Measurements from ENCODE around the gene SHQ1.
"Not testable (repeated sequence)": the region's sequence is repeated elsewhere in the genome, so short reads cannot be mapped to it uniquely, and the experiment has no call there.

Gene SHQ1

DNA sequence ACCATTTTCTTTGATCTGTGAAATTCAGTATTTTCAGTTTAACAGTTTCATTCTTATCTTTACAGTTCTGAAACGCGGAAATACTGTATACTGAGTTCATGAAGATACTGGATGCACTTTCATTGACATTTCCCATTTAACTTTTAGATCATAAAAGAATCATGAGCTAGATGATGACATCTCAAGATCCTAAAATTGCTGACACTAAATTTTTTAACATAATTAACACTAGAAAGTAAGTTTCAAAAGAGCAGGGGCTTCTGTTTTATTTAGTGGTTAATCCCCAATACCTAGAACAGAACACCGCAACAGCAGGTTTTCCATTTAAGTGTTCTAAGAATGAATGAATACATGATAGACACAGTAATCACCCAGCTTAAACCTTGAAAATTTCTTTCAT lies 54.2 kb downstream of the SHQ1 start:
- Histone ChIP-seq H3K9me3 (replicated peaks; ENCODE audit: low read length) (no peaks in the 10 kb centered on the region), H3K27me3 (ENCODE audit: control insufficient read depth, insufficient read depth, low read length) (no peaks in the 10 kb centered on the region), H3K4me1 (ENCODE audit: control insufficient read depth, insufficient read depth, low read length) (no peaks in the 10 kb centered on the region), H3K9ac (ENCODE audit: low read depth, low read length) (no peak overlapping the region), H3K36me3 (ENCODE audit: insufficient read depth, low read length) (peaks cover 10% of the 10 kb centered on the region), H3K4me3 (ENCODE audit: low read length) (no peak overlapping the region), H3K4me2 (ENCODE audit: low read length) (no peak overlapping the region)

DNA sequence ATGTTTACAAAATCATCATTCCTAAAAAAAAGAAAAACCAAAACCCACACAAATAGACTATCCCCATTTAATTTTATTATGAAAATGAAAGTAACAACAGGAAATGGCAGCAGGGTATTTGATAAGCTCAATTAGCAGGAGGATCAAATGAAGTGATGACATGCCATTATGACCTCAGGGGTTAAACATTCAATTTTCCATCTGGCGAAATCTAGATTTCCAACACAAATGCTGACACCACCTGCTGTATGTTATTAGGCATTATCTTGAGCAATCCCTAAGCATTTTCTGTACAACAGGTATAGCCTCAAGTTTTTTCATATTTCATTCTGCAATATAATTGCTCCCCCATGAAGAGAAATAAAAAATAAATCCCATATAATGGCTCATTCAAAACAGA lies 57.1 kb downstream of the SHQ1 start:
- Histone ChIP-seq H3K4me2 (ENCODE audit: low read length) (no peak overlapping the region), H3K9me3 (replicated peaks; ENCODE audit: low read length) (no peaks in the 10 kb centered on the region), H3K36me3 (ENCODE audit: insufficient read depth, low read length) (peaks cover 9% of the 10 kb centered on the region), H3K9ac (ENCODE audit: low read depth, low read length) (no peak overlapping the region), H3K27me3 (ENCODE audit: control insufficient read depth, insufficient read depth, low read length) (no peaks in the 10 kb centered on the region), H3K4me3 (ENCODE audit: low read length) (no peak overlapping the region), H3K4me1 (ENCODE audit: control insufficient read depth, insufficient read depth, low read length) (no peaks in the 10 kb centered on the region)

DNA sequence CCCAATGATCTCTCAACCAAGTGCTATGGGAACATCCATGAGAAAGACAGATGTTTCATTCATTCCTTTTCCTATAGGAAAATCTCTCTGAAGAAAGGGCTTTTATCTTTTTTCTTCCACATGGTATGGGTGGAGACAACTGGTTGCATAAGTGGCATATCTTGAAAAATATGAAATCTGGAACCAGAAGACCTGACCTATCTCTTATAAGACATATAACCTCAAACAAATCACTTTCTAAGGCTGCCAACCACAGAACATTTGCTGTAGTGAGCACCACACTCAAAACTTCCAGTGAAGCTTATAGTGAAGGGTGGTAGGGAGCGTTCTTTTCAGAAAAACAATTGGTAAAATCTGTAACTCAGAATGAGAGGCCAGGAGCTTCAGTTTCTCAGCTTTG lies 58.5 kb downstream of the SHQ1 start:
- H3K9me3 ChIP-seq (replicated peaks; ENCODE audit: low read length) = no peaks in the 10 kb centered on the region
- H3K9ac ChIP-seq (ENCODE audit: low read depth, low read length) = no peak overlapping the region
- H3K4me1 ChIP-seq (ENCODE audit: control insufficient read depth, insufficient read depth, low read length) = no peaks in the 10 kb centered on the region
- no peak overlapping the region for H3K4me3 ChIP-seq (ENCODE audit: low read length)
- no peak overlapping the region for H3K4me2 ChIP-seq (ENCODE audit: low read length)
- peaks cover 12% of the 10 kb centered on the region for H3K36me3 ChIP-seq (ENCODE audit: insufficient read depth, low read length)
- no peaks in the 10 kb centered on the region for H3K27me3 ChIP-seq (ENCODE audit: control insufficient read depth, insufficient read depth, low read length)

DNA sequence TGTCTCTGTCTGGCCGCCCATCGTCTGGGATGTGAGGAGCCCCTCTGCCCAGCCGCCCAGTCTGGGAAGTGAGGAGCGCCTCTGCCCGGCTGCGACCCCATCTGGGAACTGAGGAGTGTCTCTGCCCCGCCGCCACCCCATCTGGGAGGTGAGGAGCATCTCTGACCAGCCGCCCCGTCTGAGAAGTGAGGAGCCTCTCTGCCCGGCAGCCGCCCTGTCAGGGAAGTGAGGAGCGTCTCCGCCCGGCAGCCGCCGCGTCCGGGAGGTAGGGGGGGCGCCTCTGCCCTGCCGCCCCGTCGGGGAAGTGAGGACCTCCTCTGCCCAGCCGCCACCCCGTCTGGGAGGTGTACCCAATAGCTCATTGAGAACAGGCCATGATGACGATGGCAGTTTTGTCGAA lies 60.0 kb downstream of the SHQ1 start:
- not testable (repeated sequence) for H3K9me3 ChIP-seq (replicated peaks; ENCODE audit: low read length); H3K27me3 ChIP-seq (ENCODE audit: control insufficient read depth, insufficient read depth, low read length); H3K4me2 ChIP-seq (ENCODE audit: low read length); H3K4me3 ChIP-seq (ENCODE audit: low read length); H3K4me1 ChIP-seq (ENCODE audit: control insufficient read depth, insufficient read depth, low read length); H3K9ac ChIP-seq (ENCODE audit: low read depth, low read length)
- peaks cover 17% of the 10 kb centered on the region for H3K36me3 ChIP-seq (ENCODE audit: insufficient read depth, low read length)

DNA sequence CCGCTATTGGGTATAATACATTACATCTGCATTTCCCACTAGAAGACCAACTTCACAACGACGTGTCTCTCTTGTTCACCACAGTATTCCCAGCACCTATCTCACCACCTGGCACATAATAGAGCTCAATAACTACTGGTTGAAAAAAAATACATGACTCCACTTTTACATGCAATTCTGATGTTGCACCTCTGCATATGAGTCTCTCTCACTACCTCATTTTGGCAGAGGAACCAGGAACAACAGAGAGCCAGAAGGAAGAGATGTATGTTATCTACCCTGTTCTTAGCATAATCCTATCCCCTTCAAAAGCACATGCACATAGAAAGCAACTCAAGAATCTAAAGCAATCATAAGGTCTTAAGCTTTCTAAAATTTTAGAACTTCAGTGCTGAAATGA lies 61.6 kb downstream of the SHQ1 start:
- Histone ChIP-seq H3K27me3 (ENCODE audit: control insufficient read depth, insufficient read depth, low read length) (no peaks in the 10 kb centered on the region), H3K4me2 (ENCODE audit: low read length) (no peak overlapping the region), H3K9ac (ENCODE audit: low read depth, low read length) (no peak overlapping the region), H3K4me1 (ENCODE audit: control insufficient read depth, insufficient read depth, low read length) (no peaks in the 10 kb centered on the region), H3K9me3 (replicated peaks; ENCODE audit: low read length) (no peaks in the 10 kb centered on the region), H3K36me3 (ENCODE audit: insufficient read depth, low read length) (peaks cover 15% of the 10 kb centered on the region), H3K4me3 (ENCODE audit: low read length) (no peak overlapping the region)

DNA sequence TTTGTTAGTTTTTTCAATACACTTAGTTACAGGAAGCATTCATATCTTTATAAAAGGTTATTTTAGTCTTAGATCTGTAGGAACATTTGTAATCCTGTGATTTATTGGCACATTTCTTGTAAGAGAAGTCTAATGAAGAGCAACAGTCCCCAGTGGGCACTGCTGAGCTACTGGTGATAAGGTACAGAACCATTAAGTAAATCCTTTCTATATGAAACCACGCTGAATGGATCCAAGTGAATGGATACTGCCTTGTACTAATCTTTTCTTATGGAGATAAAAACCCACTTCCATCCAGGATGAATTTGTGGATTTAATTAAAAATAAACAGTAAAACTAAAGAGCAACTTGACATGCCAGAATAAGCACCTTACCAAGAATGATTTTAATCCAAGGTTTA lies 64.0 kb downstream of the SHQ1 start:
- Histone ChIP-seq H3K4me2 (ENCODE audit: low read length) (no peak overlapping the region), H3K9ac (ENCODE audit: low read depth, low read length) (no peak overlapping the region), H3K4me3 (ENCODE audit: low read length) (no peak overlapping the region)

DNA sequence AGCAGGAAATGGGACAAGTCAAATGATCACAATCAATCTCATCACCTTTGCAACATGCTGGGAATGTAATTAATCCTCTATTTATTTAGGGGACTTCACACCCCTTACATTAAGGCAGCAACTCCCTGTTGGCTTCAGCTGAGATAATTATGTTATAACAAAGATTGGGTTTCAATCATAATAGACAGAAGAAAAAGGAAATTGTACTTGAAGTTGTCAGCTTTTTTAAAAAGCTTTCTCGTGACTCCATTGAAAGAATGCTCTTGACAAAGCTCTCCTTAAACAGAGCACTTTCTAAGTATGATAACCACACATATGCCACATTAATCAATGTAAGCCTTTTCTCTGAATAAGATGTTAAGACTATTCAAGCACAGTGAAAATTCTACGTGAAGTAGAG lies 65.7 kb downstream of the SHQ1 start:
- H3K9ac ChIP-seq (ENCODE audit: low read depth, low read length) = no peak overlapping the region
- H3K9me3 ChIP-seq (replicated peaks; ENCODE audit: low read length) = no peaks in the 10 kb centered on the region
- peaks cover 10% of the 10 kb centered on the region for H3K36me3 ChIP-seq (ENCODE audit: insufficient read depth, low read length)
- H3K4me1 ChIP-seq (ENCODE audit: control insufficient read depth, insufficient read depth, low read length) = no peaks in the 10 kb centered on the region
- H3K4me2 ChIP-seq (ENCODE audit: low read length) = no peak overlapping the region
- H3K4me3 ChIP-seq (ENCODE audit: low read length) = no peak overlapping the region
- H3K27me3 ChIP-seq (ENCODE audit: control insufficient read depth, insufficient read depth, low read length) = no peaks in the 10 kb centered on the region

More for the DNA sequence above, 64.0 kb downstream of the SHQ1 start:
- H3K36me3 ChIP-seq (ENCODE audit: insufficient read depth, low read length) = peaks cover 10% of the 10 kb centered on the region
- no peaks in the 10 kb centered on the region for H3K27me3 ChIP-seq (ENCODE audit: control insufficient read depth, insufficient read depth, low read length)
- H3K9me3 ChIP-seq (replicated peaks; ENCODE audit: low read length) = no peaks in the 10 kb centered on the region
- H3K4me1 ChIP-seq (ENCODE audit: control insufficient read depth, insufficient read depth, low read length) = no peaks in the 10 kb centered on the region

DNA sequence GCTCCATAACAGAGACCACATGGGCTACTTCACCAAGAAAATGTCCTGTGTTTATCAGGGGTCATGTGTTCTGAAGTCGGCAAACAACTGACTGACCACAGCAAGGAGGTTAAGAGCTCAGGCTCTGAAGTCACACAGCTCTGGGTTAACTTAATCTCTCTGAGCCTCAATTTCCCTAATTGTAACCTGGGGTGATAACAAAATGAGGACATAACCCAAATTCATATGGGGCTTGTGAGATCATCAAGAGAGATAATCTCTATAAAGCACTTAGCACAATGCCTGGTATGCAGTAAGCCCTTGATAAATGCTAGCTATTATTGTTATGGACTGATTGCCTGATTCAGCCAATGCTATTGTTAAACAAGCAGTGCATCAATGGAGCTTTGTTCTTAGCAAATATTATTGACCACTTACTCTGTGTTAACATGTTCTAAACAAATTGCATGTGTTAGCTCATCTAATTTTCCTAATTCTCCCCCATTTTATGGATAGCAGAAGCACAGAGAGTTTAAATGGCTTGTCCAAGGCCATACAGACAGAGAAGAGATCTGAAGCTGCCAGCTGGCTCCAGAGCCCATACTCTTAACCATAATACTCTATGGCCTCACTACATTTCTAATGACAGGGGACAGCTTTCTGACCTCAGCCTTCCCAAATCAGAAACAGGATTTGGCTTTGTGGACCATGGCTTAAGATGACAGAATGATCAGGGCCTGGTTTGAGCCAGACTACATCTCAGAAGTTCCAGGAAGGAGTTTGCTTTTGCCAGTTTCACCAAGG lies 78.3 kb downstream of the SHQ1 start:
- H3K9me3 ChIP-seq (replicated peaks; ENCODE audit: low read length) = no peaks in the 10 kb centered on the region
- H3K4me2 ChIP-seq (ENCODE audit: low read length) = no peak overlapping the region
- H3K4me1 ChIP-seq (ENCODE audit: control insufficient read depth, insufficient read depth, low read length) = no peaks in the 10 kb centered on the region
- H3K27me3 ChIP-seq (ENCODE audit: control insufficient read depth, insufficient read depth, low read length) = no peaks in the 10 kb centered on the region
- H3K36me3 ChIP-seq (ENCODE audit: insufficient read depth, low read length) = peaks cover 8% of the 10 kb centered on the region
- no peak overlapping the region for H3K9ac ChIP-seq (ENCODE audit: low read depth, low read length)
- H3K4me3 ChIP-seq (ENCODE audit: low read length) = no peak overlapping the region

DNA sequence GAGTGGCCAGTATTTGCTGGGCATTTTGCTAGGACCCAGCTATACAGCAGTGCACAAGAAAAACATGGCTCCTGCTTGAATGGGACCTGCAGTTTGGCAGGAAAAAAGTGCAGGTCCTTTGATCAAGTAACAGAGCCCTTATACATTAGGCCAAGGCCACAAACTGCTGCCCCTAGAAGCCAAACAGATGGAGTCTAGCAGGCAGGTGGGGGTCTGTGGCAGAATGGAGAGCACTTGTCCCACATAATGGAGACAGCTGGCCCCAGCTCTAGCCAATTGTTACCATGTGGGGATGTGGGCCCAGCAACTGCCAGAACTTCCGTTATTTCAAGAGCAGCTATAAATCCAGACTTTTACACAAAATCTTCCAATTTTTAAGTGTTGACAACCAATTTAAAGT lies 79.3 kb downstream of the SHQ1 start:
- no peak overlapping the region for H3K4me3 ChIP-seq (ENCODE audit: low read length)
- no peaks in the 10 kb centered on the region for H3K9me3 ChIP-seq (replicated peaks; ENCODE audit: low read length)
- H3K9ac ChIP-seq (ENCODE audit: low read depth, low read length) = no peak overlapping the region
- no peaks in the 10 kb centered on the region for H3K27me3 ChIP-seq (ENCODE audit: control insufficient read depth, insufficient read depth, low read length)
- peaks cover 8% of the 10 kb centered on the region for H3K36me3 ChIP-seq (ENCODE audit: insufficient read depth, low read length)
- H3K4me2 ChIP-seq (ENCODE audit: low read length) = no peak overlapping the region
- no peaks in the 10 kb centered on the region for H3K4me1 ChIP-seq (ENCODE audit: control insufficient read depth, insufficient read depth, low read length)

DNA sequence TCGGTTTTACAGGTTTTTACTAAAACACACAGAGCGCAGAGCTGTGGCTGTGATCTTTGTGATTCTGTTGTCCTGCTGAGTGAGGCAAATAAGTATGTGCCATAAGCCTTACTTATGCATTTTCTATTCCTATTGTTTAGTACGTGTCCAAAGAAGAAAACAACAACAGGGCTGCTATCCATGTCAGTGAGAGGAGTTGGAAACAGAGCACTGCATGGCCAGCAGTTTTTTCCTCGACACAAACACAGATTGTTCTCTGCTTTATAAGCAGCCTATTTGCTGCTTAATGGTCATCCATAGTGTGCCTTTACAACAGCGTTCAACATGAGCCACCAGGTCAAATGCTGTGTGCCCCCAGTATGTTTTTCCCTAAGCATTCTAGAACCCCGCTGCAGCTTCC lies 79.8 kb downstream of the SHQ1 start:
- no peaks in the 10 kb centered on the region for H3K9me3 ChIP-seq (replicated peaks; ENCODE audit: low read length)
- no peak overlapping the region for H3K4me3 ChIP-seq (ENCODE audit: low read length)
- H3K36me3 ChIP-seq (ENCODE audit: insufficient read depth, low read length) = peaks cover 8% of the 10 kb centered on the region
- no peaks in the 10 kb centered on the region for H3K4me1 ChIP-seq (ENCODE audit: control insufficient read depth, insufficient read depth, low read length)
- no peak overlapping the region for H3K4me2 ChIP-seq (ENCODE audit: low read length)
- H3K27me3 ChIP-seq (ENCODE audit: control insufficient read depth, insufficient read depth, low read length) = no peaks in the 10 kb centered on the region
- no peak overlapping the region for H3K9ac ChIP-seq (ENCODE audit: low read depth, low read length)

DNA sequence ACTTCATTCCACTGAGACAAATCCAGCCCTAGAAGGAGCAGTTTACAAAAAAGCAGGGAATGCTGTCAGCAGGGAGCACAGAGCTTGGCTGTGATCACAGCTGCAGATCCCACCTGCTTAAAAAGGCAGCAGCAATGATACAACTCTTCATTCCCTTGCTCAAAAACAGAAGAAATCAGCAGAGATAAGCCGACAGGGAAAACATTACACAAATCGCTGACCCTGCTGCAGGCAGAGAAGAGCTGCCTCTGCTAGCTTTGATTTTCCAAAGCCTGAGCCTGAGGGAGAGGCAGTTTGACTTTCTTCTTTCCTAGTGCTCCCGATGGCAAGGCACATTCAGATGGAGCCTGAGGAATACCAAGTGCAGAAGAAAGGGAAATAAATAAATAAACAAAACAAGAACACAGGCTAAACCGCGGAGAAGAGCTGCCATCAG lies 80.2 kb downstream of the SHQ1 start:
- H3K4me2 ChIP-seq (ENCODE audit: low read length) = no peak overlapping the region
- no peaks in the 10 kb centered on the region for H3K4me1 ChIP-seq (ENCODE audit: control insufficient read depth, insufficient read depth, low read length)
- H3K4me3 ChIP-seq (ENCODE audit: low read length) = no peak overlapping the region
- H3K36me3 ChIP-seq (ENCODE audit: insufficient read depth, low read length) = peaks cover 8% of the 10 kb centered on the region
- no peaks in the 10 kb centered on the region for H3K9me3 ChIP-seq (replicated peaks; ENCODE audit: low read length)
- H3K9ac ChIP-seq (ENCODE audit: low read depth, low read length) = no peak overlapping the region
- no peaks in the 10 kb centered on the region for H3K27me3 ChIP-seq (ENCODE audit: control insufficient read depth, insufficient read depth, low read length)

DNA sequence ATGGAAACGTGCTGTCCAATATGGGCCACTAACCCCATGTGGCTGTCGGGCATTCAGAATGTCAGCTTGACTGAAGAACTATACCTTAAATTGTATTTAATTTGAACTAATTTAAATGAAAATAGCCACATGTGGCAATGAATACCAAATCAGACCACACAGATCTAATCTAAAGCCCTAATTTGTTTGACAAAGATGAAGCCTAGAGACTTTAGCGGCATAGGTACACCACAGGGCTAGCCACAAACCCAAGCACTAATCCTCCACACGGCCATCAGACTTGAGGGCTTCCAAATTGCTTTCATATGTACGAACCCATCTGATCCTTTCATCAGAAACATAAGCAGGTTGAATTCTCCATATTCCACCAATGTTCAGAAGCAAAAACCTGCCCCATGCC lies 81.4 kb downstream of the SHQ1 start:
- Histone ChIP-seq H3K4me3 (ENCODE audit: low read length) (no peak overlapping the region), H3K4me1 (ENCODE audit: control insufficient read depth, insufficient read depth, low read length) (no peaks in the 10 kb centered on the region), H3K36me3 (ENCODE audit: insufficient read depth, low read length) (peaks cover 8% of the 10 kb centered on the region), H3K27me3 (ENCODE audit: control insufficient read depth, insufficient read depth, low read length) (no peaks in the 10 kb centered on the region), H3K9me3 (replicated peaks; ENCODE audit: low read length) (no peaks in the 10 kb centered on the region), H3K4me2 (ENCODE audit: low read length) (no peak overlapping the region), H3K9ac (ENCODE audit: low read depth, low read length) (no peak overlapping the region)

Measured in skeletal muscle satellite cell (primary cell).